ENCODE results near the gene TBX10.

Gene TBX10

DNA sequence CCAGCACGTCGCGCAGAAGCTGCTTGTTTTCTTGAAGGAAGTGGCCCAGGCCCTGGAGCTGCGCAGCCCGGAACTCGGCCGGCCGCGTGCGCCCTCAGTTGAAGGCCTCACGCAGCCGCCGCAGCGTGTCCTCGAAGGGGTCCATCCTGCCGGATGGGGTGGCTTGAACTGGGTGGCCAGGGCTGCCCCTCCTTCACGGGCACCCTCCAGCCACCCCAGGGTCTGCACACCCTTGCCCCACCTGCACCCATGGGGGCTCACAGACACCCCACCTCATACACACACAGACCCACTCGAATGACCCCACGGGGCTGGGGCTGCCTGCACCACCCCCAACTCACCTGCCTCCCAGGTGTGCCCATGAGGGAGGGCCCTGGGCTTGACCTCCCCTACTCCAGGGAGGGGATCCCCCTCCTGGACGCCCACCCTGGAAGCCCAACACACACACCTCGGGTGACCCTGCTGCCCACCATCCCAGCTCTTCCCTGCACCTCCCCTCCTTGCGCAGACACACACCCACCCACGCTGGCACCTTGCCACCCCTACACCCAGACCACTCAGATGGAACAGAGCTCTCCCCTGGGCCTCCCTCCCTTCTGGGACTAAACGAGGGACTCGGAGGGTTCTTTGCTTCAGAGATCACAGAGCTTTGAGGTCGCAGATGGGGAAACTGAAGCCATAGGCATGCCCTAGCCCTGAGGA, 28.1 kb upstream of the TBX10 start:
- Histone ChIP-seq H3K27ac (no peak overlapping the region), H3K4me3 (no peak overlapping the region)
- TF ChIP-seq, protein P1, sequence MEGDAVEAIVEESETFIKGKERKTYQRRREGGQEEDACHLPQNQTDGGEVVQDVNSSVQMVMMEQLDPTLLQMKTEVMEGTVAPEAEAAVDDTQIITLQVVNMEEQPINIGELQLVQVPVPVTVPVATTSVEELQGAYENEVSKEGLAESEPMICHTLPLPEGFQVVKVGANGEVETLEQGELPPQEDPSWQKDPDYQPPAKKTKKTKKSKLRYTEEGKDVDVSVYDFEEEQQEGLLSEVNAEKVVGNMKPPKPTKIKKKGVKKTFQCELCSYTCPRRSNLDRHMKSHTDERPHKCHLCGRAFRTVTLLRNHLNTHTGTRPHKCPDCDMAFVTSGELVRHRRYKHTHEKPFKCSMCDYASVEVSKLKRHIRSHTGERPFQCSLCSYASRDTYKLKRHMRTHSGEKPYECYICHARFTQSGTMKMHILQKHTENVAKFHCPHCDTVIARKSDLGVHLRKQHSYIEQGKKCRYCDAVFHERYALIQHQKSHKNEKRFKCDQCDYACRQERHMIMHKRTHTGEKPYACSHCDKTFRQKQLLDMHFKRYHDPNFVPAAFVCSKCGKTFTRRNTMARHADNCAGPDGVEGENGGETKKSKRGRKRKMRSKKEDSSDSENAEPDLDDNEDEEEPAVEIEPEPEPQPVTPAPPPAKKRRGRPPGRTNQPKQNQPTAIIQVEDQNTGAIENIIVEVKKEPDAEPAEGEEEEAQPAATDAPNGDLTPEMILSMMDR (IDR thresholded peaks at IDR 0.05) = no peak
- no peak for DNase-seq (ENCODE audit: low spot score)

DNA sequence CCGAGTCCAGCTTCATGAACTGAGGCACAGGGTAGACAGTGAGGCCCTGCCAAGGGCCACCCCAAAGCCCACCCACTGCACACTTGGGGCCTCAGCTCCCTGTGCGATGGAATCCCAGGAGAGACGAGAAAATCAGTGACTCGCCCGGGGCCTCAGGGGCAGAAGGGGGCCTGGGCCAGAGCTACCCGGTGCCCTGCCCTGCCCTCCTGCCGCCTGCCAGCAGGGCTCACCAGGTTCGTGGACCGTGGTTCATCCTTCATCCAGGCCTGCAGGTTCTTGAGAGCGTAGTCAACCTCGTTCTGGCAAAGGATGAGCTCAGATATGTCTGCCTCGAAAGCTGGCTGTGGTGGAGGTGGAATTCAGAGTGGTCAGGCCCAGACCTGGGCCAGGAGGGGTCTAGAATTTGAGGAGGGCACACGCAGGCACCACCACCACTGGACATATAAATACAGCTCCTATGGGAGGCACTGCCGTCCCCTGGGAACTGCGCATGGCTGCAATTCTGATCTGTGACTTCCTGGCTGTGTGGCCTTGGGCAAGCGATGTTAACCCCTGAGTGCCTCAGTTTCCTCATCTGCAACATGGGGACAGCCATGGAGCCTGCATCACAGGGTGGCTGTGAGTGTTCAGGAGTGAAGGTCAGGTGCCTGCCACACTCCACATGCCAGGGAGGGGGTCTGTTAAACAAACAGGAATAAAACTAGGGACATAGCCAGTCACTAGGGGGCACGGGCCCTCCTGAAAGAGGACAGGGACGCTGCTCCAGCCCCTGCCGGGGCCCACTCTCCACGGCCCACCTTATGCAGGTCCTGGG, 27.3 kb upstream of the TBX10 start:
- TF ChIP-seq, protein P1 (IDR thresholded peaks at IDR 0.05) = no peak
- no peak for DNase-seq (ENCODE audit: low spot score)

DNA sequence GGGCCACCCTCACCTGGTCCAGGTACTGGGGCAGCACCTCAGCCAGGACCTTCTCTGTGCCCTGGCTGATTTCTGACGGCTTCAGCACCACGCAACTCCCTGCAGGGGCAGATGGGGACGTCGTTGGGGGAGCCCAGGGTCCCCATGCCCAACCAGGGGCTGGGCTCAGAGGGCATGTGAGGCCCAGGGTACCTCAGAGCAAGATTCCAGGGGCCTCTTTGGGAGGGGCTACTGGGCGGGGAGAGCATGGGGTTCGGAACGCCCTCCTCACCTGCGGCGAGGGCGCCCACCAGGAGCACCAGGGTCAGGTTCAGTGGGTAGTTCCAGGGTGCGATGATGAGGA, 26.7 kb upstream of the TBX10 start:
- H3K4me3 ChIP-seq = no peak overlapping the region
- no peak overlapping the region for H3K27ac ChIP-seq
- TF ChIP-seq, protein P1 (IDR thresholded peaks at IDR 0.05) = no peak
- DNase-seq (ENCODE audit: low spot score) = no peak

More for the DNA sequence above, 27.3 kb upstream of the TBX10 start:
- H3K27ac ChIP-seq = no peak overlapping the region
- no peak overlapping the region for H3K4me3 ChIP-seq

DNA sequence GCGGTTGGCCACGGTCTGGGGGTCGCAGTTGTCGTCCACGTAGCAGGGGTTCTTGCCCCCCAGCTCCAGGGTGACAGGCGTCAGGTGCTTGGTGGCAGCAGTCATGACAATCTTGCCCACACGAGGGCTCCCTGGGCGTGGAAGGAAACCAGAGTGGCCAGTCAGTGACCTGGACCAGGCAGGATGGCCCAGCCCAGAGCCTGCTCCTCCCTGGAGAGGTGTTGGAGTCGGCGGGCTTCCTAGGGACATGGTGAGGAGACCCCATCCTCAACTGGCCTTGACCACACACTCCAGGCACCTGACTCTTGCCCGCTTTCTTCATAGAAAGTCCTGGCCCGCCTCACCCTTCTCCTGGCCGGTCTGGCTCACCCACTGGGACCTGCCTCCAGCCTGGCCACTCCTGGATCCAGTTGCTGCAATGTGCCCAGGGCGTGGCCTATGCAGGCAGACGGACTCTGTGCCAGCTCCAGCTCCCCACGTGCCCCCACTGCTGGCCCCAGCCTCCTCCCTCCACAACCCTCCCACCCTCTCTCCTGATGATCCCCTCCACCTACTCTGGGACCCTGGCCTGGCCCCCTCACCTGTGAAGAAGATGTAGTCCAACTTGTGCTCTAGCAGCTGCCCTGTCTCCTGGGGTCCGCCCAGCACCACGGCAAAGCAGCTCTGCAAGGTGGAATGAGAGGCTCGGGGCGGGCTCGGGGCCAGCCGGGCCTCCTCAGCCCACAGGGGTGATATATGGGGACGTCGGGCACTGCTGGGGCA, 26.2 kb upstream of the TBX10 start:
- no peak for DNase-seq (ENCODE audit: low spot score)

DNA sequence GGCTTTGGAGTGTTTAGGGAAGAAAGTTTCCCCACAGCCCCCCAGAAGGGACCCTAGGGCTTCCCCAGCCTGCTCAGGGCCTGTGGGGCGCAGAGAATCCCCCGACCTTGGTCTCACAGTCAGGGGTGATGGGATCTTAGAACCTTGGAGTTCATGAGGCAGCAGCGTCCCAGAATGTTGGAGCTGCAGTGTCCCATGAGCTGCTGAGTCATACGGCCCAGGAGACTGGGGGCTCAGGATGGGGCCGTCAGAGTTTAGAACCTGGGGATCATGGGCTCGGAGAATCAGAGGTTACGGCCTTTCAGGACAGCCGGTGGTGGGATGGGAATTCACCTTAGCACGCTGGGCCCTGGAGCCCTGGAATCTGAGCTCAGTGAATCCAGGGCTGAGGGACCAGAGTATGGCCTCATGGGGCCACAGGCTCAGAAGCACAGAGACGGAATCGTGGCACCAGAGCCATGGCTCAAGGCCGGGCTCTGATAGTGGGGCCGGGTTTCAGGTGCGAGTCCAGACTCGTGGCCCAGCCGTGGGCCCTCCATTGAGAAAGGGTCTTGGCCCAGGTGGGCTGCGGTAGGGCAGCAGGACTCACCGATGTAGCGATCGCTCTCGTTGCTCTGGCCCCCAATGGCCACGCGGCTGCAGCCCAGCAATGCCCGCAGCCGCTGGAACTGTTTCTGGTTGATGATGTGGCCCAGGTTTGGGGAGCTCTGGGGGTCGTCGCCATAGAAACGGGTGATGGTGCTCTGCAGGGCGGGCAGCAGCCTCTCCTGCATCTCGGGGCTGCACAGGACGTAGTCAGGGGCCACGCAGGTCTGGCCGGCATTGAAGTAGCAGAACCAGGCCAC, 25.4 kb upstream of the TBX10 start:
- no peak for DNase-seq (ENCODE audit: low spot score)
- Histone ChIP-seq H3K4me3 (no peak overlapping the region), H3K27ac (no peak overlapping the region)
- TF ChIP-seq, protein P1 (IDR thresholded peaks at IDR 0.05) = no peak

More for the DNA sequence above, 26.2 kb upstream of the TBX10 start:
- TF ChIP-seq, protein P1 (IDR thresholded peaks at IDR 0.05) = no peak
- Histone ChIP-seq H3K27ac (no peak overlapping the region), H3K4me3 (no peak overlapping the region)

DNA sequence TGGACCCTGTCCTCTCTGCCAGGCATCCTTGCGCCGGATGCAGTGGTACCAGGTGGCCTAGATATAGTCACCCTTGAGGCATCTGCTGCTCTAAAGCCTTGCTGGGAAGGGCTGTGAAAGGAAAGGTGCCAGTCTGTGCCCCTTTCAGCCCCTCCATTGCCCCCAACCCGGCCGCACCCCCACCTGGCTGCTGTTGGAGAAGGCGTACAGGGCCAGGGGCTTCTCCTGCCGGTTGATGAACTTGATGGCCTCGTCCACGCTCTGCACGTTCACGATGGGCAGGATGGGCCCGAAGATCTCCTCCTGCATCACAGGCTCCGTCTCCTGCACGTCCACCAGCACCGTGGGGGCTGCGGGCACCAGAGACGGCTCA, 24.6 kb upstream of the TBX10 start:
- no peak overlapping the region for H3K4me3 ChIP-seq
- TF ChIP-seq, protein P1 (IDR thresholded peaks at IDR 0.05) = no peak
- H3K27ac ChIP-seq = no peak overlapping the region
- no peak for DNase-seq (ENCODE audit: low spot score)
